Activated T-cell treated with anti-CD3 and anti-CD28 coated beads for 1 hour (primary cell): Measurements from ENCODE around the gene JDP2.
"Not testable (repeated sequence)": the region's sequence is repeated elsewhere in the genome, so short reads cannot be mapped to it uniquely, and the experiment has no call there.

Source experiments
- DNase-seq: peaks from one replicate; pipeline ENCODE4 v3.0.0-alpha.2; 2020; ENCODE audit warnings: low read depth

The JDP2 gene

GRCh38 chr14:75427482-75428229 lies at the start of gene JDP2:
JDP2 (plus strand) TSS chr14:75428022; CDS start chr14:75437921, 9,899 bp downstream.
- DNase-seq = peak; percentile 23

- no peak for DNase-seq
Measured at GRCh38 chr14:75379246-75379929, 48.4 kb upstream of the JDP2 start.

- no peak for DNase-seq
Measured at GRCh38 chr14:75379930-75380270, 47.9 kb upstream of the JDP2 start.

GRCh38 chr14:75380656-75381055 lies 47.2 kb upstream of the JDP2 start:
- DNase-seq = no peak

GRCh38 chr14:75381642-75382041 lies 46.2 kb upstream of the JDP2 start:
- no peak for DNase-seq

GRCh38 chr14:75383219-75383618 lies 44.6 kb upstream of the JDP2 start:
- not testable (repeated sequence) for DNase-seq

GRCh38 chr14:75383721-75384120 lies 44.1 kb upstream of the JDP2 start:
- DNase-seq = no peak

GRCh38 chr14:75389679-75390078 lies 38.1 kb upstream of the JDP2 start:
- DNase-seq = no peak

- no peak for DNase-seq
Measured at GRCh38 chr14:75390183-75390582, 37.6 kb upstream of the JDP2 start.

- no peak for DNase-seq
Measured at GRCh38 chr14:75391953-75392352, 35.9 kb upstream of the JDP2 start.

GRCh38 chr14:75392686-75393641 lies 34.9 kb upstream of the JDP2 start:
- DNase-seq = no peak

- DNase-seq = no peak
Measured at GRCh38 chr14:75393794-75394193, 34.0 kb upstream of the JDP2 start.

- DNase-seq = no peak
Measured at GRCh38 chr14:75395862-75396261, 32.0 kb upstream of the JDP2 start.

GRCh38 chr14:75399321-75399720 lies 28.5 kb upstream of the JDP2 start:
- DNase-seq = no peak

- DNase-seq = no peak
Measured at GRCh38 chr14:75399843-75400775, 27.7 kb upstream of the JDP2 start.

- no peak for DNase-seq
Measured at GRCh38 chr14:75401361-75401760, 26.5 kb upstream of the JDP2 start.

- no peak for DNase-seq
Measured at GRCh38 chr14:75402867-75403413, 24.9 kb upstream of the JDP2 start.

- no peak for DNase-seq
Measured at GRCh38 chr14:75404847-75405246, 23.0 kb upstream of the JDP2 start.

- DNase-seq = no peak
Measured at GRCh38 chr14:75406102-75406501, 21.7 kb upstream of the JDP2 start.

- DNase-seq = no peak
Measured at GRCh38 chr14:75406856-75407255, 21.0 kb upstream of the JDP2 start.
